HG03064 (cell line): ENCODE measurements around the gene MTFR2.

Source experiments
- ATAC-seq: cut with Tn5 transposase; IDR thresholded peaks from one replicate; pipeline ENCODE4 v1.9.1; 2021; ENCODE audit warnings: low read depth; ENCODE audit not compliant: unreplicated experiment

MTFR2 gene

DNA sequence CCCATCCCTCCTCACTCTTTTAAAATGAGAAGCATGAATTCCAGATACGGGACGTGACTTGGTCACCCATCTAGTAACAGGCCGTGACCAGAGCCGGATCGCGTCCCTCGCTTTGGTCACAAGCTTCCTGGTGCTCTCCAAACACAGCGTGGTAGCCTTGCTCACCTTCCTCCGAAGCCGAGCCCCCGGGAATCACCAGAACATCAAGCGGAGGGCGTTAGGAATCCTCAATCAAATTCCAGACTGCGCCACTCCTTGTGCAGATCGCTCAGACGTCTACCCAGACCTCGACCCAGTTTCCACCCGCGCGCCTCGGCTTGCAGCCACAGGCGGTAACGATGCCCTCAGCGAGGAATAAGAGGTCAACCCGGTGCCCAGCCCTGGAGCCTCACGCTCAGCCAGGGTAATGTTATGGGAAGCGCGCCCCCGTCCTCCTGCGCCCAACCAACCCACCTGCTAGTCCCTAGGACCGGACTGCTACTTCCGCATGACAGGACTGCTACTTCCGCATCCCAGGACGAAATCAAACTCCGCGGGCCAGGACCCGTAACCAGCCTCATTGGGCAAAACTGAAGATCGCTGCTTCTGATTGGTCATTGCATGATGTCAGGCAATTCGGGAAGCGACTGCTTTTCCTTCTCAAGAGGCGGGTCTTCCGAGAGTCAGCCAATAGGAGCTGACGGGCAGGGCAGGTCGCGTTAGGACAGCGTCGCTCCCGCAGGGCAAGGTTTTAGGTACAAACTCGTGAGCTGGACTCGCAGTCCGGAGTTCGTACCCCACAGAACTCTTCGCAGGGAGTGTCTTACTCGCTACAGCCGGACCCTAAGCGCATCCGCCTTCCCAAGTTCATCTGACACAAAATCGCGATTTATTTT, at the start of gene MTFR2:
TSS of gene MTFR2 (minus strand) at position 501 of the 875 bp plus-strand sequence. CDS start 1,212 bp downstream, outside the sequence.
- peak; percentile 98 for ATAC-seq

DNA sequence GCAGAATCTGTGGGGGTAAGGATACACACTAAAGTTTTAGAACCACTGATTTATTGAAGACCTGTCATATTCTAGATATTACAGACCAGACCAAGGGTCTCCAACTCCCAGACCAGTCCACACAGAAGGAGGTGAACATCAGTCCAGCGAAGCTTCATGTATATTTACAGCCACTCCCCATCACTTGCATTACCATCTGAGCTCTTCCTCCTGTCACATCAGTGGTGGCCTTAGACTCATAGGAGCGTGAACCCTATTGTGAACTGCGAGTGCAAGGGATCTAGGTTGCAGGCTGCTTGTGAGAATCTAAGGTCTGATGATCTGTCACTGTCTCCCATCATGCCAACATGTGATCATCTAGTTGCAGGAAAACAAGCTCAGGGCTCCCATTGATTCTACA, 44.5 kb upstream of the MTFR2 start:
- no peak for ATAC-seq

DNA sequence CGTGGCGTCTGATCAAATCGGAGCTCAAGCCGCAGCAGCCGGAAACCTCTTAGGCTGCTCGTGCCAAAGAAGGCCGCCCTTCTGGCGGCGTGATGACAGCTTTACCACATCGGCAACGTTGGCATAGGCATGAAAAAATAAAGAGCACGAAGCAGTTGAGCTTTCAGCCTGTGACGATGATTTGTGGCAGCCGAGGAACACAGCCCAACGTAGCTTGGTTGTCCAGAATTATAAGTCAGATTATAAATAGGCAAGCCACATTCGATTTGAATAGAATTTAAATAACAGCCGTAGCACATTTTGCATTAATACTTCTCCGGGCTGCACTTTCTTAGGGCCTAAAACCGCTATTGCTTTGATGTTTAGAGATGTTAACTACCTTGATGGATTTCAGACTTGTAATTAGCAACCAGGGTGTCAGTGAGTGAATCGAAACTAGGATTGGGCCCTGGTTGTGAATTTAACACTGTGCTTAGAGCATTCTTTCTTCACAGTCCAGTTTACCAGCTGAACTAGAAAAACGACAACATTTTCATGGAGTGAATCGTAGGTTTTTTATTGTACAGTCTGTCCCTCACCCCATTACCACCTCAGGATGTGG, 40.4 kb upstream of the MTFR2 start:
- peak; percentile 27 for ATAC-seq

DNA sequence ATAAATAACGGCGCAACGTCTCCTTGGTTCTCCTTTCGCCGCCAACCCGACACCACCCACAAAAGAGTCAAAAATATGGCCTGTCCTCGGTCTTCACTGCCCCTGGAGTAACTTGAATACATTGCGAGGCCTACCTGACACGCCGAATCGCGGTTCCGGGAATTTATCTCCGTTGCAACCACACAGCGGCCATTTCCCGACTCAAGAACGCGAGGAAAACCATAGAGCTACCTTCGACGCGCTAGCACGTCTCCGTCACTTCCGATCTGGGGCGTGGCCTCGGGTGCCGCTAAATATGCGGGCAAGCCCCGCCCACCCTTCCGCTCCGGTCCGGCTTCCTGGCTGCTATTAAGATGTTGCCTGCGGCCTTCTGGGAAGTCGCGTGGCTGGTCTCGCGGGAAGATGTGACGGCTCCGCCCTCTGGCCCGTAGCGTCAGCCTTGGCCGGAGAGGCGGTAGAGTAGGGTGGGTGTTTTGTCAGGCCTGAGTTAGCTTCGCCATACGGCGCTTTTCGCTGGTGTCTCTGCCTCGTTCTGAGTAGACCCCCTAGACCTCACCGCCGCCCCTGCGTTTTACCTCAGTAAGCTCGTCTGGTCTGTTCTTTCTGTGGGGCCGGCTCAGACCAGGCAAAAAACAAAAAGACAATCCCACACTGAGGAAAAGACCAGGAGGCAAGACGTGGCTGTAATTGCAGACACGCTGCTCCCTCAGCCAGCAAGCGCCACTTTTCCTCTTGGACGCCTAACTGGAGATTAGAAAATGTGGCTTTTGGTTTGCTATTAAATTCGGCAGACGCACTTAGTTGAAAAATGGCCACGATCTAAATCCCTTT, 39.7 kb upstream of the MTFR2 start, which contains the start of gene BCLAF1:
TSS of gene BCLAF1 (minus strand) at position 268 of the 831 bp plus-strand sequence. CDS start 9,980 bp downstream, outside the sequence.
- ATAC-seq: peak; percentile 90

DNA sequence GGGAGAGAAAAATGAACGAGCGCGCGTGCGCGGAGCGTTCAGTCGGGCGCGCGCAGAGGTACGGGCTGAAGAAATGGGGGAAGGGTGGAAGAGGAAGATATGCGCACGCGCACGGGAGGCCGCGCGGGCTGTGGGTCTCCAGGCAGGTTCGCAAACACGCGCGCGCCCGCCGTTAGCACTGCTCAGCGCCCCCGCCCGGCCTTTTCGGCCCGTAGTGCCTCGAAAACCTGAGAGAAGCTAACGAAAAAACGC, 39.1 kb upstream of the MTFR2 start:
- peak; percentile 47 for ATAC-seq

DNA sequence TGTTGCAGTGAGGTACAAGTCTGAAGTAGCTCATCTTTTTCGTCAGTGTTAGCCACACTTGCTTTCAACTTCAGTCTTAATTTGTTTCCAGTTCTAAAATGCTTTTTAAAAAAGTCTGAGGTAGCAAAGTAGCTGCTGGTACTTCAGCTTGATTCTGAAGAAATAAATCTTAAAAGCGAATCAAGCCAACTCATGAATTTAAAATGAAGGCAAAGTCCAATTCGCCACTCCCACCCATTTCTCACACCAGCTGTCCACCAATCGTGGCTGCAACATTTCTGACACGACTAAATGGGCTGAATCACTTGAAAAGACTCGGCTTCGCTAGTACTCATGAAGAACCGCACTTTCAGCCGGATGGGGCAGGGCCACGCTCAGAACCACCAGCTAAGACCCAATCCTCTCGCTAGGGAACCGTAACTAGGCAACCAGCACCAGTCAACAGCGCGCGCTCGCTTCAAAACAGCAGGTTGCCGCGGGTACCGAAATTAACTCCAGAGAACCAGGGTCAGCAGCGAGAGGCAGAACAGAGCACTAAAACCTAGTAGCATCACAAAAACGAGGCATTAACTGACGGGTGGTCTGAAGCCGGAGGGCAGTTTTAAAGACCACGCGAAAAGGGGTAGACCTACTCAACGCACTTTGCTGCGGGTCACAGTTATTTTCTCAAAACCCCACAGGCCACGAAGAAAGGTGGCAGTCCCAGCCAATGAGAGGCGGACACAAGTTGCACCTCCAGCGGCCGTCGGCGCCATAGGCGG, 38.6 kb upstream of the MTFR2 start:
- ATAC-seq: peak; percentile 34

DNA sequence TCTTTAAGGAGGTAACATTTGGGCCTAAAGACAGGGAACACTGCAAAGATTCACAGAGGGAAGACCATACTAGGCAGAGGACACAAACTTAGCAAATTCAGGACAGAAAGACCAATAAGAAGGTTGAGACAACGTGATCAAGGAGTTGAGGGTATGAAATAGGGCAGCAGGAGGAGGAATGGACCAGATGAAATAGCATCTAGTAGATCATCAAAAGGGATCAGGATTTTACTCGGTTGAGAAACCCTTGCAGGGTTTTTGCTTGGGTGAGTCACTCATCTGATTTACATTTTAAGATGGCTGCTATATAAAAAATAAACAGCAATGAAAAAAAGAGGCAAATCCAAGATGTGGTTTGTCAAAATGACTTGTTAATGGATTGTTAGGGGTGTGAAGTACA, 34.8 kb upstream of the MTFR2 start:
- no peak for ATAC-seq

DNA sequence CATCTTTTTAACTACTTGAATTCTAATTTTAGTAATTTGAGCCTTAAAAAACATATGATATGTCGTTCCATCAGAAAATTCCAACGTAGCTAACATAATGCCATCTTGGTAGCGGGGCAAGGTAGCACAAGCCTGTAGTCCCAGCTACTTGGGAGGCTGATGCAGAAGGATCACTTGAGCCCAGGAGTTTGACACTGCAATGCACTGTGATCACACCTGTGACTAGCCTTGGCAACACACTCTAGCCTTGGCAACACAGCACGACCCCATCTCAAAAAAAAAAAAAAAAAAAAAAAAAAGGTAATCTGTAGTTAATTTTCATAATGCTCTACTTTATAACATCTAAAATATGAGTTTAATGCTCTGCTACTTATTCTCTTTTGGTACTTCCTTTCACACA, 32.8 kb upstream of the MTFR2 start:
- no peak for ATAC-seq

DNA sequence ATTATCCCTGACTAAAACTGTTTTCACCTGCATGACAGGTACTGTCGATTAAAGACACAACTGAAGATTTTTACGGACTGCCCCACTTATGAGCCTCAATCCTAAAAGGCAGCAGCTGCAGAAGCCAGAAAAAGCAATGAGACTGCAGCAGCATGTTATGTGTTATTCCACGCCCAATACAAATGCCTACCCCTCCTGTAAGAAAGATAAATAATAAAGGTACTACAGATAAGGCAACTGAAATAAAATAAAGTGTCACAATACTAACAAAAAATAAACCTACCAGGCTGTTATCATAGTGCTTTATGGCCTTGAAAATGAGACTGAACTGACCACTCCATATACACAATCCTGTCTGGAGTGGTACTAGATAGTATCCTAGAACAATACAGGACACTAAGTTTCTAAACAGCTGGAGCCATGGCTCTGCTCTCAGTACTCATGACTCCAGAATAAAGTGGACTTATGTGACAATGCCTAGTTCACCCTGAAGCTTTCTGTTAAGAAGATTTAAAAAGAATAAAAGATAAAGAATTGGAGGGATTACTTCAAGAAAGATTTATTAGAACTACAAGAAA, 30.0 kb upstream of the MTFR2 start:
- ATAC-seq: no peak

DNA sequence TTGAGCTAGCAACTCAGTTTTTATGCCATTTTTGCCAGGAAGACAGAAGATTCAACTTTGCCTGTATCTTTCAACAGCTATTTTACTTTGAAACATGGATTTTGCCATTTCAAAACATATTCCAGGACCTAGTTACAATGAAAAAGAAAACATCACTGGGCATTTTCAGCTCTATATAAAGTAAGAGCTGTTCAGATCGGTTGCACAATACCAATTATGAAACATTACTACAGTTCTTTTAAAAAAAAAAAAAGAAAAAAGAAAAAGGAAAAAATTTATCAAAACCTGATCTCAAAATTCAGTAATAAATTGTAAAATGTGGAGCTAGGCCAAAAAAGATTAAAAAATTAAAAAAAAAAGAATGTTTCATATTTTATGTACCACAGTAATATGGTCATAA, 24.0 kb upstream of the MTFR2 start:
- no peak for ATAC-seq

DNA sequence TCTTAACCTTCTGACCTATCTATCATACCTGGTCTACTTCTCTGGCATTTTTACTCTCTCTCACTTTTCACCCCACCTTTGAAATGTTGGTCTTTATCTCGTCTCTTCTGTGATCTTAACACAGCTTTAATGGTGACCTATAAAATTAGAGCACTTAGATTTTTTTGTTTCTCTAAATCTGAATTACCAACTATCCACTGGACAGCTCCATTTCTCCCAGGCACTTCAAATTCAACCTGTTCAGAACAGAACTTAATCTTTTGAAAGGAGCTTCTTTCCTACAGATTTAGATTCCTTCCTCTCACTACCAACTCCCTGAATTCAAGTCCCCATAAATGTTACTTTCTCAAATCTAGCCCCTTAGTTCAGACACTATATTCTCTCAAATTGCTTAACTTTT, 15.0 kb upstream of the MTFR2 start:
- no peak for ATAC-seq

DNA sequence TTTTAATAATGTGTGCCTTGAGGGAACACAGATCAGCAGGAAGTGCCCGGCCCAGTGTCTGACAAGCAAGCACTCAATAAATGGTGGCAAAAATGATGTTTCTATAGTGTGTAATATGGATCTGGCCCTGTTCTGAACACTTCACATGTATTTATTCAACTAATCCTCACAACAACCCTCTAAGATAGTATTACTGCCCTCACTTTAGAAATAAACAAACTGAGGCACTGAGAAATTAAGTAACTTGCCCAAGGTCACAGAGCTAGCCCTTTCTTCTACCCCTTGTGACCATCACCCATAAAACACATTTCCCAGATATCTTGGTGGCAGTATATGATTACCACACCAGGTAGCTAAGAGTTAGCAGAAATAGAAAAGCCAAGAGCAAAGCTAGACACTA, 12.8 kb upstream of the MTFR2 start:
- no peak for ATAC-seq

DNA sequence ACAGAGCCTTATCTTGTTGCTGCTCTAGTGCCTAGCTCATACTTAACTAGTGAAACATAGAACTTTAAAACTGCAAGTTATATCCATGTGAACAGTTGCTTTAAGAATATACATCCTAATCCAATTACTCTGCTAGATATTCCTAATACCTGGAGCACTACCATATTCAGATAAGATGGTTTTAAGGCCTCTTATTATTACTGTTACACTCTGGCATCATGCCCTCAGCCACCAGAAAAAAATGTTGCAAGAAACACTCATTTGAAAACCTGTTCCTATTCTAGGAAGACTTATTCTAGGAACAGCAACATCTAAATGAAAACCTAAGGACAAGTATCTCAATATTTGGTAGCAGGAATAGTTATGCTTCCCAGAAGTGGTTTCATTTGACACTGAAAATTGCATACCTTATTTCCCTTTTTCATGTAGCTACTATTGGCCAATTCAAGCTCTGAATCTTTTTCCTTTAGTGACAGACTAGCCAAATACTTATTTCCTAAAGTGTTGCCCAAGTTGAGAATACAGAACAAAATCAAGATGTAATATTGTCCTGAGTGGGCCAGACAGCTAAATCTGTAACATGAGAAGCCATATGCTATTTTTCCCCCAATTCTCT, 4.8 kb upstream of the MTFR2 start:
- no peak for ATAC-seq

DNA sequence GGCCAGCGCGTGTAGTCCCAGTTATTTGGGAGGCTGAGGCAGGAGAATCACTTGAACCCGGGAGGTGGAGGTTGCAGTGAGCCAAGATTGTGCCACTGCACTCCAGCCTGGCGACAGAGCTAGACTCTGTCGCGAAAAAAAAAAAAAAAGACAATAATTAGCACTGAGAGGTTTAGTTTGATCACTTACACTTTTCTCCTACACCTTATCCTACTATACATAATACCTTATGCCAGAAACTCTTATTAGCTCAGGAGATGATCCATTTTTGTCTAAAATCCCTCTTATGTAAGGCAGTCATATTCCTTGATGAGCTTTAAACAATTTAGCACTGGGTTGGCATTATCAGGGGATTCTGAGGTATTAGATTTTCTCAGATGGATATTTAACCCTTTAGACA, 3.6 kb upstream of the MTFR2 start:
- no peak for ATAC-seq

DNA sequence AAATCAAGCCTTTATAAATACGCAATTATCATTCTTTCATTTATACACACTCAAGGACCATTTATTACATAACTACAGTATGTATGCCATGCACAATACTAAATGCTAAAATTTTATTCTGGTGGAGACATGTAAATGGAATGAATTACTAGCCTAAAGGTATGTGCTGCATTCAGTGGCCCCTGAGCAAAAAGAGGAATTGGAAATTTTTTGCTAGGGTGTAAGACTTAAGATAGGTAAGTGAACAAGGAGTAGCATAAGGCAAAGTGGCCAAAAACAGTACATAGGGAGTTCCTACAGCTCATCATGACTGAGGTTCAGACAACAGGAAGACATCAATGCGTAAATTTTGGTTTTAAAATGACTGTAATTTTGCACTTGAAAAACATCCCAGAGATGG, 2.3 kb upstream of the MTFR2 start:
- ATAC-seq: no peak

DNA sequence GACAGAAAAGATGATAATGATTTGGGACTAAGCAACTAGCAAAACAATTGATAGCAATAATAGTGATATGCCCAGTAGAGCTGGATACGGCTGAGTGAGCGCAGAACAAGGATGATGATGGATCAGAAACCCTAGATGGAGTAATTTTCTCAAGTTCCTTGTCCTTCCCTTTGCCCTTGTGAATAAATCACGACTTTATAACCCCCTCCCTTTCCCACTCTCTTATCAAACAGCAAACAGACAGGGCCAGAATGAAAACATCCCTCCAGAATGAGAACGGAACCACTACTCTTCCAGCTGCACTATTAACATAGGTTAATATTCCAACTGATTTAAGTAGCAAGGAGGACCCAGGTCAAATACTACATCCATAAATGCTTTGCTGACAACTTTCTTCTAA, 1.3 kb upstream of the MTFR2 start:
- ATAC-seq: no peak

DNA sequence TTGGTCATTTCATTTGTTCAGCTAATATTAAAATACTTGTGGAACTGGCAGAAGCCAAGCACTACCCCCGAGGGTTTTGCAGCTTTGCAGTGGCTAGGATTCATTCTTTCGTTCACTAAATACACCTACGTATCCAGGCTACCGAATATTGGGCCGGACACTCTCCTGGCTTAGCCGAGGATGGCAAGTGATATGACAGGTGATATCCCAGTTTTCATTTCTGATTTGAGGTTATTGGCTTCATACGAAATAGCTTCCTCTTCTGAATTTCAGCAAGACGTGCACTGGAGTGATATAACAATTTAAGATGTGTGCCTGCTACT, 536 bp upstream of the MTFR2 start:
- ATAC-seq: peak; percentile 13

DNA sequence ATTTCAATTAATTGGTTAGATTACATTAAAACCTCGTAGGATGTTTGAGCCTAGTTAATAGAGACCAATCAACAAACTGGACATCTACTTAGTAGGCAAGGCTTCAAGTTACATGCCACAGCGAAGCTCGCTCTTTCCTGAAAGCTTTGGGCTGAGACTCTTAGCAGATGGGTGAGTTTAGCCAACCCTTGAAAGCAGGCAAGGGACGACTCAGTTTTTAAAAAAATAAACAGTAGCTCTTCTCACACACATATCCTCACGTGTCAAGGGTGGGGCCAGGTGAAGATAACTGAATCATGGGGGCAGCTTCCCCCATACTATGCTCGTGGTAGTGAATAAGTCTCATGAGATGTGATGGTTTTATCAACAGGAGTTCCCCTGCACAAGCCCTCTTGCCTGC, 775 bp downstream of the MTFR2 start:
- ATAC-seq: no peak

DNA sequence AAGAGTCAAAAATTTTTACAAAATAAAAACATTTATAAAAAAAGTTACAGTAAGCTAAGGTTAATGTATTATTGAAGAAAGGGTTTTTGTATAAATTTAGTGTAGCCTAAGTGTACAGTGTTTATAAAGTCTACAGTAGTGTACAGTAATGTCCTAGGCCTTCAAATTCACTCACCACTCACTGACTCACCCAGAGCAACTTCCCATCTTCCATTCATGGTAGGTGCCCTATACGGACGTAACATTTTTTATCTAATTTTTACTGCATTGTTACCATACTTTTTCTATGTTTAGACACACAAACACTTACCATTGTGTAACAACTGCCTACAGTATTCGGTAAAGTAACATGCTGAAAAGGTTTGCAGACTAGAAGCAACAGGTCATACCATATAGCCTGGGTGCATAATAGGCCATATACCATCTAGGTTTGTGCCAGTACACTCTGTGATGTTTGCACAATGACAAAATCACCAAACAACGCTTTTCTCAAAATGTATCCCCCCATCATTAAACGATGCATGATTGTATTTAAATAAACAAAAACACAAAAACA, 6.0 kb downstream of the MTFR2 start:
- ATAC-seq: no peak
